NT2/D1 (cell line): ENCODE measurements around the gene ENTHD1.

Experiments used
- DNase-seq: peaks from one replicate; pipeline ENCODE4 v3.0.0-alpha.2; 2011; ENCODE audit warnings: low read depth, low spot score
- H3K27me3 ChIP-seq: 2 replicates; pipeline ENCODE4 v1.6.0; 2011; ENCODE audit warnings: mild to moderate bottlenecking; ENCODE audit not compliant: insufficient read length, insufficient read depth
- H3K36me3 ChIP-seq: 2 replicates; pipeline ENCODE4 v1.6.1; 2011; ENCODE audit warnings: mild to moderate bottlenecking, low read length, mixed read lengths; ENCODE audit not compliant: insufficient read depth, insufficient read length
- H3K4me1 ChIP-seq: 2 replicates; pipeline ENCODE4 v1.5.1; 2011; ENCODE audit not compliant: insufficient read depth, insufficient read length
- H3K4me3 ChIP-seq: 2 replicates; pipeline ENCODE4 v1.5.1; 2011; ENCODE audit warnings: low read depth; ENCODE audit not compliant: insufficient read length
- H3K9ac ChIP-seq: 2 replicates; pipeline ENCODE4 v1.6.0; 2011; ENCODE audit warnings: low read depth; ENCODE audit not compliant: insufficient read length
- H3K9me3 ChIP-seq: 2 replicates; pipeline ENCODE4 v1.5.1; 2011; ENCODE audit warnings: mild to moderate bottlenecking, low read length; ENCODE audit not compliant: insufficient read depth
- SUZ12 ChIP-seq: IDR thresholded peaks from 2 replicates; pipeline ENCODE4 v1.6.1; 2011; ENCODE audit not compliant: insufficient read length, insufficient read depth; ENCODE audit errors: extremely low read depth
- YY1 ChIP-seq: IDR thresholded peaks from 2 replicates; pipeline ENCODE4 v1.6.1; 2011; ENCODE audit not compliant: insufficient read length, insufficient read depth
- ZNF274 ChIP-seq: IDR thresholded peaks from 2 replicates; pipeline ENCODE4 v1.6.1; 2011; ENCODE audit warnings: mild to moderate bottlenecking, low read depth, low read length

Gene ENTHD1

DNA sequence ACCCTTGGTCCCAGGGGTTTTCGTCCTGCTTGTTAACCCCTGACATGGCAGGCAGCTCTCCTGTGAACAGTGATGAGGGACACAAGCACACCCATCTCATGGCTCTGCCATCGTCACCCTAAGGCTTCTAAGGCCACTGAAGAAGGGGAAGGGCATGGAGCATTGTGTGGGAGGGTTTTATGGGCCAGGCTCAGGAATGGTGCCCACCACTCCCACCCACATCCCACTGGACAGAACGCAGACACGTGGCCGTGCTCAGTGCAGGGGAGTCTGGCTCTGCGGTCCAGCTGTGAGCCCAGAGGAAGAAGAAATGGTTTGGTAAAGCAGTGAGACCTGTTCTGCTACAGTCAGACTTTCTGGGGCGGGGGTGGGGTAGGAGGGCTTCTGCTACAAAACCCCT is 193.0 kb downstream of the ENTHD1 start:
- no peaks in the 10 kb centered on the region for H3K36me3 ChIP-seq
- peaks cover 2% of the 10 kb centered on the region for H3K4me1 ChIP-seq
- H3K9me3 ChIP-seq: no peaks in the 10 kb centered on the region
- TF ChIP-seq ZNF274: no peak
- no peak for TF ChIP-seq YY1
- TF ChIP-seq SUZ12: no peak
- DNase-seq: no peak
- no peak overlapping the region for H3K4me3 ChIP-seq
- no peaks in the 10 kb centered on the region for H3K27me3 ChIP-seq
- H3K9ac ChIP-seq: no peak overlapping the region

DNA sequence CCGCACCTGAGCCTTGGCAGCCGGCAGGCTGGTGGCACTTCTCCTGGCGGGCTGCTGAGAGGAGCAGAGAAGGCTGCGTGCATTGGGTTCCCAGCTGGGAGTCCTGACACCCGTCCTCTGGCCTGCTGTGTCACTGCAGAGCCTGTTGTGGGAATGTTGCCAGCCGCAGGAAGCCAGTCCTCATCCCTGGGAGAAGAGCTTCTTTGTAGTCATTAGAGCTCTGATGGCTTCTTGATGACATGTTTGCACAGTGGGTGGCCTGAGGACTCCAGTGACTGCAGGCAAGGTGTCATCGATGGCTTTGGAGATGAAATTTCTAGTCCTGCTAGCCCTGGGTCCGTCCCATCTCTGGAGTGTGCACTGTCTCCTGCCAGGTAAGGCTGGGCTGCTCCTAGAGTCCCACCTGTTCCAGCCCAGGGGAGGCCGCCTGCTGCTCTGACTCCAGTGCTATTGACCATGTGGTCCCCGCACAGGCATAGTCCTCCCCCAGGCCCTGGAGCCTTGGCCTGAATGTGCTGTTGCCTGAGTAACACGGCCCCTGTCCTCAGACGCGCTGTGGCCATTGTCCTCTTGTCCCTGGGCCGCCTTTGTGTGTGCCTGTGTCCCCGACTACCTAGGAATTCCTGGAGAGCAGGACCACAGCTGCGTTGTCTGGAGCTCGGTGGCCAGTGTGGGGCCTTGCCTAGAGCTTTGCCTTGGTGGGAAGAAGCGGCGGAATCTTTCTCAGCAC is 193.8 kb downstream of the ENTHD1 start:
- TF ChIP-seq ZNF274 (no peak), YY1 (no peak), SUZ12 (no peak)
- no peak for DNase-seq
- H3K4me1 ChIP-seq: peaks cover 6% of the 10 kb centered on the region

DNA sequence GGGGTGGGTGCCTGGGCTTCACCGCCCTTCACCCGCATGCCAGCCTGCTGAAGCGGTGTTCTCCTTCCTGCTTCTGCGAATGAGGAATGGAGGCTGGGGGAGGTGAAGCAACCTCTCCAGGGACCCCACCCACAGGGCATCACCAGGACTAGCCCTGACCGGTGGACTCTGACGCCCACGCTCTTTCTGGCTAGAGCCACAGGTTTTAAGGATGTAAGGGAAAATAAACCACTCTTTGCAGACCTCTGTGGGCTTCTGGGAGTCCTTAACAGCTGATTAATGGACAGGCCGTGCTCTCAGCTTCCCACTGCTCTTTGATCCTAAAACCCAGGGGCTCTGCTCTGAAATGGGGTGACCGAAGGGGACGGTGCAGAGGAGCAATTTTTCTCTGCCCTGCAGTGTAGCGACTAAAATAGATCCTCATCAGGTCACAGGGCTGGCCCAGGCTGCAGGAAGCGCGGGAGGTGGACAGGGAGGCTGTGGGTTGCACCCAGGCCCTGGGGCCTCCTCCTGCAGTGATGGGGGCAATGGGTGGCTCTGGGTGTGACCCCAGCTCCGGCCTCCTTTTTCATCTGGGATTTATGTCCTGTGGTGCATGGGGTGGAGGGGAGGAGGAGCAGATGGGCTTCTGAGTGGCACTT is 195.7 kb downstream of the ENTHD1 start:
- H3K4me1 ChIP-seq: peaks cover 11% of the 10 kb centered on the region
- H3K27me3 ChIP-seq: no peaks in the 10 kb centered on the region
- no peaks in the 10 kb centered on the region for H3K36me3 ChIP-seq
- H3K4me3 ChIP-seq: no peak overlapping the region
- no peaks in the 10 kb centered on the region for H3K9me3 ChIP-seq
- no peak for DNase-seq
- TF ChIP-seq SUZ12: no peak
- no peak for TF ChIP-seq YY1
- no peak for TF ChIP-seq ZNF274
- no peak overlapping the region for H3K9ac ChIP-seq

More for the DNA sequence above, 193.8 kb downstream of the ENTHD1 start:
- H3K9ac ChIP-seq: no peak overlapping the region
- no peak overlapping the region for H3K4me3 ChIP-seq
- H3K36me3 ChIP-seq: no peaks in the 10 kb centered on the region
- H3K9me3 ChIP-seq: no peaks in the 10 kb centered on the region
- H3K27me3 ChIP-seq: no peaks in the 10 kb centered on the region

DNA sequence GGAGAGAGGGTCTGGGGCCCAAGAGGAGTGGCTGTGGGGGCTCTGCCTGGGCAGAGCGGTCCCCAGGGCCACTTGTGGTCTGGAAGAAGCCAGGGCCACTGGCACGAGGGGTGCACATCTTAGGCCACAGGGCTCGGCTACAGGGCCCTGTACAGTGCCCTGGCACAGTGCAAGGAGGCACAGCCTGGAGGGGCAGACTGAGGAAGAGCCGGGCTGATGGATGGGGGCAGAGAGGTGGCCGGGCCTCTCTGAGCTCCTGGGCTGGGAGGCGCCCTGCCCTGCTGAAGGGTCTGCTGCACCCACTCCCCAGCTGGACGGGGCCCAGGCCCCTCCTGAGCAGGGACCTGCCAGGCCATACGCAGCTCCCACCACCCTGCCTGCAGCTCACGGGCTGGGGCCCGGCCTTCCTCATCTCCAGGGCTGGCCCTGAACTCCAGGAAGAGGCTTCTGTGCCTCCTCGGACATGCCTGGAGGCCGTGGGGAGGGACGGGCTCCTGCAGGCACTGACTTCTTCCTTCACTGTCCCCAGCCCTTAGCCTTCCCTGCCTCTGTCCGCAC is 199.5 kb downstream of the ENTHD1 start:
- TF ChIP-seq SUZ12: no peak
- TF ChIP-seq YY1: no peak
- TF ChIP-seq ZNF274: no peak
- Histone ChIP-seq H3K4me1 (peaks cover 9% of the 10 kb centered on the region), H3K9ac (no peak overlapping the region)

More for the DNA sequence above, 199.5 kb downstream of the ENTHD1 start:
- DNase-seq: no peak
- Histone ChIP-seq H3K4me3 (no peak overlapping the region), H3K9me3 (no peaks in the 10 kb centered on the region), H3K36me3 (no peaks in the 10 kb centered on the region), H3K27me3 (no peaks in the 10 kb centered on the region)
